ENCODE measurements around the gene CRYL1. TPM values are rescaled to one million over a fixed set of nuclear protein-coding genes. Genes with fewer than 3 reads are reported as not detected.

The CRYL1 gene
- total and polyA plus RNA-seq, 2 of the 8 experiments (the other 6 are each of a cell fraction or from before 2014, with no cell fraction given): 1.9 to 6.4 TPM

- no peak overlapping the region for H4K91ac ChIP-seq (replicated peaks; ENCODE audit: insufficient read length, low read length)
- no peak overlapping the region for H2BK20ac ChIP-seq (ENCODE audit: low read length)
- H3K27me3 ChIP-seq (replicated peaks in 1 of 4; ENCODE audit: control insufficient read depth in 3 of 4, extremely low read depth in 1 of 4, insufficient read depth in 3 of 4, low read length in 3 of 4): no peaks in the 10 kb centered on the region
- peaks cover 0 to 3% (median 2%) of the 10 kb centered on the region in 4 experiments; a peak in 5 of 7 replicates for H3K4me1 ChIP-seq (replicated peaks in 1 of 4; ENCODE audit: control insufficient read depth in 3 of 4, insufficient read depth in 4 of 4, low read length in 3 of 4)
- no peak overlapping the region for H3K4me3 ChIP-seq (ENCODE audit: extremely low read depth in 1 of 4, insufficient read depth in 2 of 4, low read depth in 3 of 4, low read length in 4 of 4)
- no peak overlapping the region for H4K8ac ChIP-seq (ENCODE audit: extremely low read depth, insufficient read depth, low read length)
- H3K23me2 ChIP-seq (ENCODE audit: low read depth, low read length): no peaks in the 10 kb centered on the region
- CTCF ChIA-PET (ENCODE audit: partially characterized antibody): interaction anchor here (0.6 to 1.1 kb wide), 4 partner anchors 16 to 244 kb away, joined by 3 to 6 read pairs (median 3); no protein-coding TSS in a partner anchor
- no peak overlapping the region for H2BK15ac ChIP-seq (ENCODE audit: low read length)
- no peaks in the 10 kb centered on the region for H3K9me3 ChIP-seq (ENCODE audit: insufficient read depth in 2 of 2, low read depth in 1 of 2, low read length in 1 of 2)
- H3K9ac ChIP-seq (replicated peaks in 1 of 4; ENCODE audit: extremely low read depth in 1 of 4, low read depth in 3 of 4, low read length in 3 of 4): no peak overlapping the region
- H2AK5ac ChIP-seq (ENCODE audit: low read depth, low read length): no peak overlapping the region
- H2AFZ ChIP-seq (ENCODE audit: low read length): no peak overlapping the region
- no peak overlapping the region for H3K56ac ChIP-seq (replicated peaks; ENCODE audit: insufficient read length, low read depth, low read length)
- no peak overlapping the region for H3K4ac ChIP-seq (replicated peaks; ENCODE audit: insufficient read length, low read depth, low read length)
- FAIRE-seq: no peak
- no peak overlapping the region for H4K5ac ChIP-seq (ENCODE audit: insufficient read length, low read depth, low read length)
- no peak overlapping the region for H2BK120ac ChIP-seq (replicated peaks; ENCODE audit: low read depth, low read length)
- H3K27ac ChIP-seq (ENCODE audit: low read depth, low read length): no peak overlapping the region
- no peaks in the 10 kb centered on the region for H4K20me1 ChIP-seq (replicated peaks in 1 of 2; ENCODE audit: control insufficient read depth in 1 of 2, insufficient read depth in 2 of 2, low read length in 2 of 2)
- no peaks in the 10 kb centered on the region for H3K36me3 ChIP-seq (ENCODE audit: control insufficient read depth in 2 of 4, insufficient read depth in 4 of 4, low read length in 3 of 4)
- H3K79me2 ChIP-seq (ENCODE audit: control insufficient read depth in 1 of 2, insufficient read depth in 2 of 2, low read length in 2 of 2): no peaks in the 10 kb centered on the region
- no peak overlapping the region for H3K14ac ChIP-seq (ENCODE audit: insufficient read length)
- no peak for DNase-seq (ENCODE audit: low read depth in 1 of 2, low spot score in 2 of 2)
- H2BK12ac ChIP-seq (ENCODE audit: low read depth, low read length): no peak overlapping the region
- H3K18ac ChIP-seq (ENCODE audit: extremely low read depth, low read length): no peak overlapping the region
- POLR2A ChIA-PET (ENCODE audit: partially characterized antibody): no interaction called here
- H3K4me2 ChIP-seq (ENCODE audit: insufficient read depth in 1 of 2, low read depth in 2 of 2, low read length in 2 of 2): no peak overlapping the region
- no peak overlapping the region for H2BK5ac ChIP-seq (ENCODE audit: low read depth, low read length)
- H3K23ac ChIP-seq (ENCODE audit: insufficient read length): no peak overlapping the region
- no peaks in the 10 kb centered on the region for H3K79me1 ChIP-seq (ENCODE audit: low read depth, low read length)
- 85% methylated on average over 11 of the region's 11 CpGs; no CpG with 5 or more reads in 1 of the 2 experiments for WGBS, 2 experiments (ENCODE audit: extremely low coverage in 1 of 2, insufficient coverage in 1 of 2, insufficient read length in 1 of 2, insufficient replicate concordance in 2 of 2, low coverage in 1 of 2, low lambda C conversion rate in 2 of 2, missing lambda C conversion rate in 1 of 2)
- TF ChIP-seq BCL11A (IDR thresholded peaks at IDR 0.05; ENCODE audit: low read depth in 2 of 2, low read length in 2 of 2) (no peak), SP2 (IDR thresholded peaks at IDR 0.05; ENCODE audit: low read length) (no peak), SP4 (IDR thresholded peaks at IDR 0.05; ENCODE audit: low read length) (no peak), SRF (IDR thresholded peaks at IDR 0.05; ENCODE audit: low read depth, low read length) (no peak), BACH1 (IDR thresholded peaks at IDR 0.05; ENCODE audit: low read length) (no peak), SUZ12 (IDR thresholded peaks at IDR 0.05; ENCODE audit: low read length) (no peak), SIRT6 (IDR thresholded peaks at IDR 0.05; ENCODE audit: low read length) (no peak), JUN (IDR thresholded peaks at IDR 0.05; ENCODE audit: low read depth, low read length) (no peak), KDM1A (IDR thresholded peaks at IDR 0.05; ENCODE audit: borderline replicate concordance, low read length) (no peak), BRCA1 (IDR thresholded peaks at IDR 0.05; ENCODE audit: low read depth, low read length) (no peak), HDAC2 (IDR thresholded peaks at IDR 0.05; ENCODE audit: borderline replicate concordance in 1 of 2, low read depth in 2 of 2, low read length in 2 of 2) (no peak), KDM5A (IDR thresholded peaks at IDR 0.05; ENCODE audit: low read length) (no peak)
Observed at GRCh38 chr13:20426766-20427448, 98.8 kb downstream of the CRYL1 start.
